ENCODE results near the gene ADISSP. TPM values are rescaled to one million over a fixed set of nuclear protein-coding genes. Genes with fewer than 3 reads are reported as not detected.

Gene ADISSP
- total and polyA plus RNA-seq, 12 donors, result 7.7 to 21.0 (median 11.3) TPM

DNA sequence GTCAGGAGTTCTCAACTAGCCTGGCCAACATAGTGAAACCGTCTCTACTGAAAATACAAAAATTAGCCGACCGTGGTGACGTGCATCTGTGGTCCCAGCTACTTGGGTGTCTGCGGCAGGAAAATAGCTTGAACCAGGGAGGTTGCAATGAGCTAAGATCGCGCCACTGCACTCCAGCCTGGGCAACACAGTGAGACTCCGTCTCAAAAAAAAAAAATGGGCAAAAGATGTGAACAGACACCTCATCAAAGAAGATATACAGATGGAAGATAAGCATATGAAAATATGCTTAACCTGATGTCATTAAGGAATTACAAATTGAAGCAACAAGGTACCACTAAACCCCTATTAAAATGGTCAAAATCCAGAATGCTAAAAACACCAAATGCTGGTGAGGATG is 44.3 kb downstream of the ADISSP start:
- no peak for ATAC-seq
- Histone ChIP-seq H3K4me3 (no peak overlapping the region), H3K36me3 (no peaks in the 10 kb centered on the region), H3K27me3 (peaks cover 0 to 36% (median 3%) of the 10 kb centered on the region in 7 donors), H3K27ac (no peak overlapping the region), H3K4me1 (peaks cover 8 to 20% (median 14%) of the 10 kb centered on the region in 9 donors), H3K9me3 (no peaks in the 10 kb centered on the region)
- TF ChIP-seq, protein P1, sequence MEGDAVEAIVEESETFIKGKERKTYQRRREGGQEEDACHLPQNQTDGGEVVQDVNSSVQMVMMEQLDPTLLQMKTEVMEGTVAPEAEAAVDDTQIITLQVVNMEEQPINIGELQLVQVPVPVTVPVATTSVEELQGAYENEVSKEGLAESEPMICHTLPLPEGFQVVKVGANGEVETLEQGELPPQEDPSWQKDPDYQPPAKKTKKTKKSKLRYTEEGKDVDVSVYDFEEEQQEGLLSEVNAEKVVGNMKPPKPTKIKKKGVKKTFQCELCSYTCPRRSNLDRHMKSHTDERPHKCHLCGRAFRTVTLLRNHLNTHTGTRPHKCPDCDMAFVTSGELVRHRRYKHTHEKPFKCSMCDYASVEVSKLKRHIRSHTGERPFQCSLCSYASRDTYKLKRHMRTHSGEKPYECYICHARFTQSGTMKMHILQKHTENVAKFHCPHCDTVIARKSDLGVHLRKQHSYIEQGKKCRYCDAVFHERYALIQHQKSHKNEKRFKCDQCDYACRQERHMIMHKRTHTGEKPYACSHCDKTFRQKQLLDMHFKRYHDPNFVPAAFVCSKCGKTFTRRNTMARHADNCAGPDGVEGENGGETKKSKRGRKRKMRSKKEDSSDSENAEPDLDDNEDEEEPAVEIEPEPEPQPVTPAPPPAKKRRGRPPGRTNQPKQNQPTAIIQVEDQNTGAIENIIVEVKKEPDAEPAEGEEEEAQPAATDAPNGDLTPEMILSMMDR (IDR thresholded peaks at IDR 0.05), result no peak
- WGBS, 2 donors, result 86 to 97% methylated on average over 8 of the region's 8 CpGs
- no peak for DNase-seq
- intact Hi-C loops (cut with DNase I), result loop anchor here in 1 of 10 donors (5.0 kb wide), 1 partner anchor 44 kb away; the partner anchor contains the start of gene ADISSP

DNA sequence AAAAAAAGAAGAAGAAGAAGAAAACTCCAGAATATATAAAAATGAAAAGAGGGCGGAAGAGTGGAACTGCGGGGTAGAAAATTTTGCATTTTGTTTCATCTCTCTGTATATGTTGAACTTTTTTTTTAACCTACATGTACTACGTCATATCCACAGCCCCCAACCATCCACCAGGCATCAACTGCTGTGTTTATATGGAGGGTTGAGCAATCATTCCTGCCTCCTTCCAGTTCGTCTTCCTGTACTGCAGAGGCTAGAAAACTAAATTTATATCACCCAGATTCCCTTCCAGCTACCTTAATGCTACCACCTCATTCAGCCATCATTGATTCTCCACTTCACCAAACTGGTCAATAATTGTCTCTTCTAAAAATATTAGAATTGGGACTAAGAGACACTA is 45.6 kb downstream of the ADISSP start:
- intact Hi-C loops (cut with DNase I), result loop anchor here in 1 of 10 donors (5.0 kb wide), 1 partner anchor 45 kb away; the partner anchor contains the start of gene ADISSP
- H3K4me3 ChIP-seq, result no peak overlapping the region
- no peak overlapping the region for H3K27ac ChIP-seq
- no peaks in the 10 kb centered on the region for H3K36me3 ChIP-seq
- H3K27me3 ChIP-seq, result peaks cover 0 to 22% (median 3%) of the 10 kb centered on the region in 7 donors
- H3K4me1 ChIP-seq, result peaks cover 0 to 6% (median under 1%) of the 10 kb centered on the region in 9 donors
- 92 to 94% methylated on average over 4 of the region's 4 CpGs for WGBS, 2 donors
- TF ChIP-seq, protein P1 (IDR thresholded peaks at IDR 0.05), result no peak
- no peak for ATAC-seq
- no peak for DNase-seq
- no peaks in the 10 kb centered on the region for H3K9me3 ChIP-seq

DNA sequence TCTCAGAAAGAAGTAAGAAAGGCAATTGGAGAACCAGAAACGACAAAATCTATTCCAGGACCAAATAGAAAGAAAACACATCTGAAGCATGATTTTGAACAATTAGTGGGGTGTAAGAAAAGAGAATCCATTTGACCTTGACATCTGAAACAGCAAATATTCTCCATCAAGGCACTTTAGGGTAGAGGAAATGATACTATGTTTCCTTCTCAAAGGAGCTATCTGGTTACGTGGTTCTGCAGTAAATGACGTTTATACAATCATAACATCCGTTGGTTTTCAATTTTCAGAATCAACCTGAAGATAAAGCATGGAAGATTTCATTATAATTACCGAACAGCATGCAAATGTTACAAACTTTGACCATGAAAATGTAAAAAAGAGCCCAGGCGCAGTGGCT is 46.9 kb downstream of the ADISSP start:
- peaks cover 0 to 9% (median 2%) of the 10 kb centered on the region in 7 donors for H3K27me3 ChIP-seq
- TF ChIP-seq, protein P1 (IDR thresholded peaks at IDR 0.05), result no peak
- intact Hi-C loops (cut with DNase I), result loop anchor here in 1 of 10 donors (5.0 kb wide), 1 partner anchor 47 kb away; the partner anchor contains the start of gene ADISSP
- no peak overlapping the region for H3K27ac ChIP-seq
- peaks cover 0 to 5% (median 0%) of the 10 kb centered on the region in 9 donors for H3K4me1 ChIP-seq
- no peaks in the 10 kb centered on the region for H3K36me3 ChIP-seq
- no peak for DNase-seq
- H3K9me3 ChIP-seq, result no peaks in the 10 kb centered on the region
- no peak for ATAC-seq
- no peak overlapping the region for H3K4me3 ChIP-seq
- 67% methylated on average over 6 of the region's 6 CpGs for WGBS, 2 donors

DNA sequence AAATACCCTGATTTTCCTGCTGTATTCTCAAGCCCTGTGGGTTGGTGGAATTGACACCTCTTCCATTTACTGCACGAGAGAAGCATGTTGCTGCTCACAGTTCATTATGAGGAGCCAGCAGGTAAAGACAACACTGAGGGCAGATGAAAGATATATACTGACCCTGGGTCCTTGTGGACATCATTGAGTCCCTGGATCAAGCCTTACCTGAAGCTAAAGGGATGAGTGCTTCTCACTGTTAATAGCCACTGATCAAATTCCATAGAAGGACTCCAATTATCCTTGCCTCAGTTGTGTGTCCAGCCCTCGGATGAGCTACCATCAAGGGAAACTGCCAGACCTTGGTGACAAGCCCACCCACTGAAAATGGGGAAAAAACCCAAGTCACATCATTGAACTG is 47.5 kb downstream of the ADISSP start:
- H3K27ac ChIP-seq, result no peak overlapping the region
- H3K4me3 ChIP-seq, result no peak overlapping the region
- H3K27me3 ChIP-seq, result peaks cover 0 to 4% (median 0%) of the 10 kb centered on the region in 7 donors
- DNase-seq (no peak), ATAC-seq (no peak)
- WGBS, 2 donors, result 85 to 88% methylated on average over 2 of the region's 2 CpGs
- H3K9me3 ChIP-seq, result no peaks in the 10 kb centered on the region
- H3K36me3 ChIP-seq, result no peaks in the 10 kb centered on the region
- H3K4me1 ChIP-seq, result peaks cover 0 to 5% (median 0%) of the 10 kb centered on the region in 9 donors
- TF ChIP-seq, protein P1 (IDR thresholded peaks at IDR 0.05), result no peak
- intact Hi-C loops (cut with DNase I), result loop anchor here in 1 of 10 donors (5.0 kb wide), 1 partner anchor 47 kb away; the partner anchor contains the start of gene ADISSP

All from heart right ventricle (tissue), 16 donors.